ENCODE data around the gene RPL22.

- TF ChIP-seq CTCF (IDR thresholded peaks at IDR 0.05; ENCODE audit: low read length), result no peak
- TF ChIP-seq EZH2 (optimal IDR thresholded peaks at IDR 0.05; ENCODE audit: low read depth, low read length), result no peak
- TF ChIP-seq EZH2phosphoT487 (IDR thresholded peaks at IDR 0.05; ENCODE audit: low read length), result no peak
Observed at GRCh38 chr1:6210591-6211355, 11.4 kb upstream of the RPL22 start.

All from MM.1S (cell line).